SK-N-SH (cell line): Measurements from ENCODE around the gene AHNAK. TPM values are rescaled to one million over a fixed set of nuclear protein-coding genes. Genes with fewer than 3 reads are reported as not detected.

Experiments used
- CTCF ChIA-PET: fragments of 300-600, 350-600 bp; formaldehyde crosslinking; extraction: SDS; loops from one replicate; lab custom pipeline; 2021; lab: Yijun Ruan, JAX
- POLR2A ChIA-PET: fragments of 350-600 bp; sonication (Branson Sonifier 250); formaldehyde crosslinking; extraction: SDS; loops from one replicate; lab custom pipeline; 2020; ENCODE audit warnings: antibody characterized with exemption, inconsistent platforms; lab: Yijun Ruan, JAX
- DNase-seq: peaks from one replicate; pipeline ENCODE4 v3.0.0; 2012
- H2AFZ ChIP-seq: fragments of 200-600 bp; sonication (generic); 2 replicates; pipeline ENCODE4 v1.8.1; 2016; ENCODE audit warnings: antibody characterized with exemption, mild to moderate bottlenecking, low read depth
- H3F3A ChIP-seq: fragments of 200-600 bp; sonication (generic); replicated peaks from 2 replicates; pipeline ENCODE3; 2016; ENCODE audit warnings: antibody characterized with exemption, mild to moderate bottlenecking; ENCODE audit not compliant: insufficient read depth
- H3K27ac ChIP-seq, 2 experiments: fragments of 200-500 bp in 1 of 2; fragments of 200-600 bp in 1 of 2; sonication (Bioruptor generic) in 1 of 2; sonication (generic), shearing (Covaris generic) in 1 of 2; 2 replicates each; pipeline versions ENCODE4 v1.5.1 to v1.6.1; 2014 to 2016; ENCODE audit warnings: low read depth in 2 of 2, inconsistent platforms in 1 of 2, low read length in 1 of 2, mild to moderate bottlenecking in 1 of 2, mixed read lengths in 1 of 2
- H3K27me3 ChIP-seq: fragments of 200-600 bp; sonication (generic), shearing (Covaris generic); 2 replicates; pipeline ENCODE4 v1.6.1; 2016; ENCODE audit warnings: mixed run types; ENCODE audit not compliant: insufficient read depth
- H3K36me3 ChIP-seq, 2 experiments: fragments of 200-500 bp in 1 of 2; fragments of 200-600 bp in 1 of 2; sonication (Bioruptor generic) in 1 of 2; sonication (generic) in 1 of 2; replicated peaks in 1 of 2; 2 replicates each; pipeline versions ENCODE3 to v1.5.1; 2014 to 2016; ENCODE audit warnings: low read length in 1 of 2, mild to moderate bottlenecking in 1 of 2; ENCODE audit not compliant: insufficient read depth in 2 of 2, control insufficient read depth in 1 of 2
- H3K4me1 ChIP-seq, 2 experiments: fragments of 200-500 bp in 1 of 2; fragments of 200-600 bp in 1 of 2; sonication (Bioruptor generic) in 1 of 2; sonication (generic), shearing (Covaris generic) in 1 of 2; 2 replicates each; pipeline versions ENCODE4 v1.5.1 to v1.6.1; 2014 to 2016; ENCODE audit warnings: low read depth in 1 of 2, low read length in 1 of 2, mixed run types in 1 of 2; ENCODE audit not compliant: insufficient read depth in 2 of 2, control insufficient read depth in 1 of 2
- H3K4me2 ChIP-seq: fragments of 200-600 bp; sonication (generic), shearing (Covaris generic); 2 replicates; pipeline ENCODE4 v1.6.1; 2017; ENCODE audit warnings: mixed run types
- H3K4me3 ChIP-seq, 2 experiments: fragments of 200-500 bp in 1 of 2; fragments of 200-600 bp in 1 of 2; sonication (Bioruptor generic) in 1 of 2; sonication (generic), shearing (Covaris generic) in 1 of 2; 2 replicates each; pipeline versions ENCODE4 v1.5.1 to v1.8.1; 2014 to 2016; ENCODE audit warnings: low read depth in 2 of 2, inconsistent platforms in 1 of 2, low read length in 1 of 2, mild to moderate bottlenecking in 1 of 2, mixed read lengths in 1 of 2, moderate library complexity in 1 of 2
- H3K79me2 ChIP-seq: fragments of 200-600 bp; sonication (generic); 2 replicates; pipeline ENCODE4 v1.8.1; 2017; ENCODE audit warnings: mild to moderate bottlenecking; ENCODE audit not compliant: insufficient read depth
- H3K9ac ChIP-seq: fragments of 200-600 bp; sonication (generic); 2 replicates; pipeline ENCODE4 v1.6.1; 2017; ENCODE audit warnings: mixed run types
- H3K9me2 ChIP-seq: fragments of 200-600 bp; sonication (generic); 2 replicates; pipeline ENCODE4 v1.6.1; 2017; ENCODE audit warnings: mixed run types
- H3K9me3 ChIP-seq: fragments of 200-600 bp; sonication (generic); 2 replicates; pipeline ENCODE4 v1.6.1; 2017; ENCODE audit warnings: mixed run types, mild to moderate bottlenecking, moderate library complexity
- H4K20me1 ChIP-seq: fragments of 200-600 bp; sonication (generic); 2 replicates; pipeline ENCODE4 v1.6.1; 2017; ENCODE audit warnings: mild to moderate bottlenecking, mixed run types; ENCODE audit not compliant: insufficient read depth
- ELF1 ChIP-seq: IDR thresholded peaks from 2 replicates; pipeline ENCODE4 v1.4.0; 2012
- EP300 ChIP-seq, 2 experiments: IDR thresholded peaks; 2 replicates each; pipeline versions ENCODE4 v1.4.0 to v1.6.1; 2012; ENCODE audit warnings: borderline replicate concordance in 1 of 2, low read depth in 1 of 2, low read length in 1 of 2
- EZH2phosphoT487 ChIP-seq: fragments of 200-600 bp; sonication (generic); IDR thresholded peaks from 2 replicates; pipeline ENCODE4 v1.6.1; 2017; ENCODE audit warnings: low read depth, mixed run types, mild to moderate bottlenecking, antibody characterized with exemption, moderate library complexity, borderline replicate concordance
- FOSL2 ChIP-seq: IDR thresholded peaks from 2 replicates; pipeline ENCODE4 v1.4.0; 2012; ENCODE audit warnings: low read depth, mild to moderate bottlenecking, moderate library complexity, borderline replicate concordance
- IRF3 ChIP-seq: fragments of 150-350 bp; IDR thresholded peaks from 2 replicates; pipeline ENCODE4 v1.6.1; 2016; ENCODE audit warnings: mild to moderate bottlenecking, low read depth, low read length
- MEF2A ChIP-seq: IDR thresholded peaks from 2 replicates; pipeline ENCODE4 v1.4.0; 2012; ENCODE audit warnings: low read depth, borderline replicate concordance
- NFIC ChIP-seq: IDR thresholded peaks from 2 replicates; pipeline ENCODE4 v1.4.0; 2012; ENCODE audit warnings: borderline replicate concordance
- NRF1 ChIP-seq: IDR thresholded peaks from 2 replicates; pipeline ENCODE4 v1.6.1; 2012; ENCODE audit warnings: low read depth, mild to moderate bottlenecking, low read length
- RAD21 ChIP-seq: IDR thresholded peaks from 2 replicates; pipeline ENCODE4 v1.6.1; 2012; ENCODE audit warnings: mild to moderate bottlenecking, low read length
- RCOR1 ChIP-seq: fragments of 150-350 bp; IDR thresholded peaks from 2 replicates; pipeline ENCODE4 v1.6.1; 2017; ENCODE audit warnings: antibody characterized with exemption, low read length
- RFX5 ChIP-seq: IDR thresholded peaks from 2 replicates; pipeline ENCODE4 v1.6.1; 2012; ENCODE audit warnings: mild to moderate bottlenecking, improper control_type of control experiment, low read length
- RXRA ChIP-seq: IDR thresholded peaks from 2 replicates; pipeline ENCODE4 v1.4.0; 2012; ENCODE audit warnings: low read depth, mild to moderate bottlenecking, borderline replicate concordance
- SMC3 ChIP-seq: IDR thresholded peaks from 2 replicates; pipeline ENCODE4 v1.6.1; 2012; ENCODE audit warnings: low read depth, low read length, improper control_type of control experiment
- TEAD4 ChIP-seq: IDR thresholded peaks from 2 replicates; pipeline ENCODE4 v1.4.0; 2012; ENCODE audit warnings: mild to moderate bottlenecking, borderline replicate concordance; ENCODE audit not compliant: insufficient read depth
- YY1 ChIP-seq: IDR thresholded peaks from 2 replicates; pipeline ENCODE4 v1.4.0; 2012; ENCODE audit warnings: low read depth, mild to moderate bottlenecking
- ZBTB33 ChIP-seq: IDR thresholded peaks from 2 replicates; pipeline ENCODE4 v1.4.0; 2012; ENCODE audit warnings: low read depth, borderline replicate concordance
- WGBS: methylation state at CpG from one replicate; pipeline ENCODE4 v1.1.6; 2017; ENCODE audit warnings: low lambda C conversion rate; 5-methylcytosine and 5-hydroxymethylcytosine counted together
- polyA plus RNA-seq, 3 experiments: library from polyadenylated mRNA; depleted of rRNA; stranded (reverse); fragments of >200 nt; gene quantifications; 2 replicates each; pipeline ENCODE4 v1.2.3, GENCODE V29; 2012

The AHNAK gene
- polyA plus RNA-seq, 1 of the 3 experiments (the other 2 are of a cell fraction): 57.8 TPM

GRCh38 chr11:62504158-62504973, 42.2 kb downstream of the AHNAK start:
- POLR2A ChIA-PET: no interaction called here
- CTCF ChIA-PET: interaction anchor here (2.7 kb wide), 1 partner anchor 39 kb away, joined by 9 read pairs; no protein-coding TSS in a partner anchor
- no peak overlapping the region for H3K4me2 ChIP-seq

More at GRCh38 chr11:62504158-62504973, 42.2 kb downstream of the AHNAK start:
- Histone ChIP-seq H3K79me2 (peaks cover 4% of the 10 kb centered on the region), H3K27me3 (no peaks in the 10 kb centered on the region), H3K36me3 (no peaks in the 10 kb centered on the region), H3K27ac (no peak overlapping the region), H3F3A (peaks cover 9% of the 10 kb centered on the region), H2AFZ (no peak overlapping the region), H3K4me3 (no peak overlapping the region), H3K9ac (no peak overlapping the region), H3K9me2 (no peaks in the 10 kb centered on the region), H3K9me3 (no peaks in the 10 kb centered on the region), H4K20me1 (no peaks in the 10 kb centered on the region), H3K4me1 (peaks cover 8 to 11% of the 10 kb centered on the region in 2 experiments; a peak in 2 of 4 replicates)
- TF ChIP-seq RCOR1: no peak
- TF ChIP-seq RFX5: no peak
- no peak for TF ChIP-seq EP300 (IDR thresholded peaks at IDR 0.05; ENCODE audit: borderline replicate concordance in 1 of 2, low read depth in 1 of 2, low read length in 1 of 2)
- TF ChIP-seq RAD21: no peak
- no peak for TF ChIP-seq NRF1
- no peak for TF ChIP-seq IRF3
- no peak for TF ChIP-seq FOSL2
- no peak for TF ChIP-seq RXRA
- no peak for TF ChIP-seq ELF1
- no peak for TF ChIP-seq YY1
- no peak for TF ChIP-seq NFIC
- TF ChIP-seq MEF2A: no peak
- TF ChIP-seq SMC3: no peak
- TF ChIP-seq ZBTB33: no peak
- TF ChIP-seq EZH2phosphoT487: no peak
- TF ChIP-seq TEAD4: no peak
- 85% methylated on average over 15 of the region's 15 CpGs for WGBS
- DNase-seq: no peak
